Myometrial cell (primary cell): ENCODE measurements around the gene ZYG11A. TPM values are rescaled to one million over a fixed set of nuclear protein-coding genes. Genes with fewer than 3 reads are reported as not detected.

ENCODE experiments used
- total RNA-seq: library from RNA; depleted of rRNA; stranded (reverse); fragments of >200 nt; gene quantifications from 2 replicates; pipeline ENCODE4 v1.2.3, GENCODE V29; 2015

Gene ZYG11A
- 0.86 and 0.89 TPM in 2 replicates for total RNA-seq

GRCh38 chr1:52842643-52843310, at the start of gene ZYG11A:
ZYG11A (plus strand) TSS chr1:52842760; CDS start chr1:52842884, 124 bp downstream.

GRCh38 chr1:52927212-52928014, 84.9 kb downstream of the ZYG11A start, which contains the start of gene SCP2:
SCP2 (plus strand) TSS chr1:52927276; CDS start chr1:52927397, 121 bp downstream.

Other genes with a start within 250 kb of the ZYG11A start
- 38.8 and 66.9 TPM in 2 replicates for gene GPX7, start 240.4 kb upstream of the ZYG11A start, total RNA-seq
- gene SHISAL2A, start 209.6 kb upstream of the ZYG11A start, total RNA-seq = not detected in 2 replicates
- gene COA7, start 144.4 kb upstream of the ZYG11A start, total RNA-seq = 7.5 and 8.7 TPM in 2 replicates
- 29.7 and 31.5 TPM in 2 replicates for gene ZYG11B, start 116.3 kb upstream of the ZYG11A start, total RNA-seq
- 16.3 and 43.5 TPM in 2 replicates for gene ECHDC2, start 79.0 kb downstream of the ZYG11A start, total RNA-seq
- gene SCP2, start 84.5 kb downstream of the ZYG11A start, total RNA-seq = 125 and 178 TPM in 2 replicates
- 1.4 and 2.0 TPM in 2 replicates for gene PODN, start 219.5 kb downstream of the ZYG11A start, total RNA-seq